Measurements from ENCODE around the gene SALL2.

GRCh38 chr14:21543521-21543960 is 17.4 kb upstream of the SALL2 start:
- TF ChIP-seq, protein P1, sequence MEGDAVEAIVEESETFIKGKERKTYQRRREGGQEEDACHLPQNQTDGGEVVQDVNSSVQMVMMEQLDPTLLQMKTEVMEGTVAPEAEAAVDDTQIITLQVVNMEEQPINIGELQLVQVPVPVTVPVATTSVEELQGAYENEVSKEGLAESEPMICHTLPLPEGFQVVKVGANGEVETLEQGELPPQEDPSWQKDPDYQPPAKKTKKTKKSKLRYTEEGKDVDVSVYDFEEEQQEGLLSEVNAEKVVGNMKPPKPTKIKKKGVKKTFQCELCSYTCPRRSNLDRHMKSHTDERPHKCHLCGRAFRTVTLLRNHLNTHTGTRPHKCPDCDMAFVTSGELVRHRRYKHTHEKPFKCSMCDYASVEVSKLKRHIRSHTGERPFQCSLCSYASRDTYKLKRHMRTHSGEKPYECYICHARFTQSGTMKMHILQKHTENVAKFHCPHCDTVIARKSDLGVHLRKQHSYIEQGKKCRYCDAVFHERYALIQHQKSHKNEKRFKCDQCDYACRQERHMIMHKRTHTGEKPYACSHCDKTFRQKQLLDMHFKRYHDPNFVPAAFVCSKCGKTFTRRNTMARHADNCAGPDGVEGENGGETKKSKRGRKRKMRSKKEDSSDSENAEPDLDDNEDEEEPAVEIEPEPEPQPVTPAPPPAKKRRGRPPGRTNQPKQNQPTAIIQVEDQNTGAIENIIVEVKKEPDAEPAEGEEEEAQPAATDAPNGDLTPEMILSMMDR (IDR thresholded peaks at IDR 0.05; ENCODE audit: borderline replicate concordance, extremely low read depth, low read length, poor library complexity, severe bottlenecking): no peak
- TF ChIP-seq EZH2 (IDR thresholded peaks at IDR 0.05; ENCODE audit: borderline replicate concordance, low read depth, low read length, severe bottlenecking): no peak
